ENCODE measurements around the gene CATSPER1. TPM values are rescaled to one million over a fixed set of nuclear protein-coding genes. Genes with fewer than 3 reads are reported as not detected.

The CATSPER1 gene
- total RNA-seq, 1 donor from 2014 or later = 3.4 TPM

DNA sequence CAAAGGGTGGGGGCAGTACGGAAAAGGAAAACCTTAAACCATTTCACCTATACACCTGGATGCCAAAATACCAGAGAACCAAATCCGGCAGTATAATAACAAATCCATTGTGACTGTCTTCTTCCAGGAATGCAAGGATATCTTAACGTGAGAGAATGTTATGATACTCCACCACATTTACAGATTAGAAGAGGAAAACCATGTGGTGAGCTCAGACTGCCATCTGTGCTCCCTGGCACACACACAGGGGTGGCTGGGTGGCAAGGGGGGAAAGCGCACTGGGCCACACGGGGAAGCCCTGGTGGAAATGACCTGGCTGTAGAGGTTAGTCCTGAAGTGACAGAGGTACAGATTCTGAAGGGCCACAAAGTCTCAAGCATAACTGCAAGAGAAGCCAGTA, 34.2 kb downstream of the CATSPER1 start:
- Histone ChIP-seq H3K36me3 (peaks cover 6% of the 10 kb centered on the region), H3K27ac (no peak overlapping the region), H3K9me3 (no peaks in the 10 kb centered on the region), H3K4me1 (no peaks in the 10 kb centered on the region), H3K27me3 (no peaks in the 10 kb centered on the region), H3K4me3 (no peak overlapping the region)
- no peak for ATAC-seq
- TF ChIP-seq, protein P1, sequence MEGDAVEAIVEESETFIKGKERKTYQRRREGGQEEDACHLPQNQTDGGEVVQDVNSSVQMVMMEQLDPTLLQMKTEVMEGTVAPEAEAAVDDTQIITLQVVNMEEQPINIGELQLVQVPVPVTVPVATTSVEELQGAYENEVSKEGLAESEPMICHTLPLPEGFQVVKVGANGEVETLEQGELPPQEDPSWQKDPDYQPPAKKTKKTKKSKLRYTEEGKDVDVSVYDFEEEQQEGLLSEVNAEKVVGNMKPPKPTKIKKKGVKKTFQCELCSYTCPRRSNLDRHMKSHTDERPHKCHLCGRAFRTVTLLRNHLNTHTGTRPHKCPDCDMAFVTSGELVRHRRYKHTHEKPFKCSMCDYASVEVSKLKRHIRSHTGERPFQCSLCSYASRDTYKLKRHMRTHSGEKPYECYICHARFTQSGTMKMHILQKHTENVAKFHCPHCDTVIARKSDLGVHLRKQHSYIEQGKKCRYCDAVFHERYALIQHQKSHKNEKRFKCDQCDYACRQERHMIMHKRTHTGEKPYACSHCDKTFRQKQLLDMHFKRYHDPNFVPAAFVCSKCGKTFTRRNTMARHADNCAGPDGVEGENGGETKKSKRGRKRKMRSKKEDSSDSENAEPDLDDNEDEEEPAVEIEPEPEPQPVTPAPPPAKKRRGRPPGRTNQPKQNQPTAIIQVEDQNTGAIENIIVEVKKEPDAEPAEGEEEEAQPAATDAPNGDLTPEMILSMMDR (IDR thresholded peaks at IDR 0.05) = no peak
- DNase-seq = no peak
- intact Hi-C loops (cut with DNase I) = no loop called here

DNA sequence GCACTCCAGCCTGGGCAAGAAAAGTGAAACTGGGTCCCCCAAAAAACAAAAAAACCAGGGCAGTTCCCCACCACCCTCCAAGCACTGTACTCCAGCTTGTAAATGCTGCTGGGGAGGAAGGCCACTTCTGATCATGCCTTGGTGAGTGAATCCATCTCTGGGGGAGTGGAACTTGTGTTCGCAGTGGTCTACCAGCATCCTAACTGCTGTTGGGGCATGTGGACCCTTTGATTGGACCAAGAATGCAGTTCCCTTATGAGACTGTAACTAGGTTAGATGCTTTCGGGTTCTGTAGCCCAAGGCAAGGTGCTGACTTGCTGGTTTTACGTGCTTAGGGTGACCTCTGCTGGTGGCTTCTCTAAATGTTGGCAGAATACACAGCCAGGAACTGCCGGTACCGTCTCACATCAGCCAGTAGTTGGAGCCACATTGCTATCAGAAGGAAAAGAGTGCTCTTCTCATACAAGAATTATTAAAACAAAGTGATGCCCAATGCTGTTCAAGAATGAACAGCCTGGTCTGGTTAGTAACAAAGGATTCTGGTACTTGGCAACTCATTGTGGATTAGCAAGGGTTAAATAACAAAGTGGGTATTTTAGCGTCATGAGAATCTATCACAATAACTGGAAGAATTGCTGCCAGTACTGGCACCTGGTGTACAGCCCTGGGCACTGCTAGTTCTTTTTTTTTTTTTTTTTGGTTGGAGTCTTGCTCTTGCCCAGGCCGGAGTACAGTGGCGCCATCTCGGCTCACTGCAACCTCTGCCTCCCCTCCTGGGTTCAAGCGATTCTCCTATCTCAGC, 37.3 kb downstream of the CATSPER1 start:
- ATAC-seq = peak; percentile 99
- Histone ChIP-seq H3K4me3 (no peak overlapping the region), H3K27ac (no peak overlapping the region), H3K9me3 (no peaks in the 10 kb centered on the region), H3K27me3 (no peaks in the 10 kb centered on the region), H3K4me1 (no peaks in the 10 kb centered on the region), H3K36me3 (no peaks in the 10 kb centered on the region)
- TF ChIP-seq, protein P1 (IDR thresholded peaks at IDR 0.05) = peak; percentile 94
- intact Hi-C loops (cut with DNase I) = loop anchor here (5.0 kb wide), 1 partner anchor 107 kb away; no protein-coding TSS in a partner anchor
- DNase-seq = no peak

DNA sequence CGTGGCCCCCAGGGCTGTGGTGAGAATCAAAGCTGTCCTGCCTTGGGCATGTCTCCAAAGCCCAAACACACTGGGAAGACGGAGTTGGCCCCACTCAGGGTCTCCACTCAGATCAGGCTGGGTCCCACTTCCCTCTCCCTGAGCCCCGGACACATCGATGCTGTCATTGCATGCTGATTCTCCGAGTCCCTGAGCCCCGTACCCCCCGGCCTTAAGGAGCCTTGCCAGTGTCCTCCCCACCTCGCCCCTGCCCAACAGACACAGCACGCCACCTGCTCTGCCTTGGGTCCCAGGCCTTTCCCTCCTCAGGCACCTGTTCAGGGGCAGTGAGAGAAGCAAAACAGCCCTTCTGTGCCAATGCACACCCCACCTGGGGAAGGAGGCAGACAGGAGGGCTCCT, 38.9 kb downstream of the CATSPER1 start:
- DNase-seq (no peak), ATAC-seq (no peak)
- H3K4me3 ChIP-seq = no peak overlapping the region
- H3K9me3 ChIP-seq = no peaks in the 10 kb centered on the region
- H3K27ac ChIP-seq = no peak overlapping the region
- no peaks in the 10 kb centered on the region for H3K4me1 ChIP-seq
- no peaks in the 10 kb centered on the region for H3K27me3 ChIP-seq
- intact Hi-C loops (cut with DNase I) = loop anchor here (5.0 kb wide), 1 partner anchor 105 kb away; no protein-coding TSS in a partner anchor
- H3K36me3 ChIP-seq = no peaks in the 10 kb centered on the region
- TF ChIP-seq, protein P1 (IDR thresholded peaks at IDR 0.05) = no peak

DNA sequence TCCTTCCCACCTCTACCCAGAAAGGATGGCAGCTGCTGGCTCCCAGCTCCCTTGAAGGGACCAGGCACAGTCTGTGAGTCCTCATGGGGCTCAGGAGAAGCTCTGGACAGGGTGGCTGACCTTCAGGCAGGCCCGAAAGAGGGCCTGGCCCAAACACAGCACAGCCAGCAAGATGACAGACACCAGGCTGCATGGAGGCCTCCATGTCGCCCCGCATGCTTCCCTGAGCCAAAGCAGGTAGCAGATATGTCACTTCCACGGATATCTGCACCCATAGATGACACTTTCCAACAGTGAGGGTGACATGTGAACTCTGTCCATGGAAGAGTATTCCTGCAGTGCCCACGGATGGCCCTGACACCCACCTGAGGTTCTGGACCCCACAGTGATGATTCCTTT, 42.7 kb downstream of the CATSPER1 start:
- no peaks in the 10 kb centered on the region for H3K4me1 ChIP-seq
- TF ChIP-seq, protein P1 (IDR thresholded peaks at IDR 0.05) = no peak
- no peak overlapping the region for H3K27ac ChIP-seq
- intact Hi-C loops (cut with DNase I) = no loop called here
- ATAC-seq = no peak
- H3K4me3 ChIP-seq = no peak overlapping the region
- no peak for DNase-seq
- H3K36me3 ChIP-seq = peaks cover 9% of the 10 kb centered on the region
- H3K9me3 ChIP-seq = no peaks in the 10 kb centered on the region
- no peaks in the 10 kb centered on the region for H3K27me3 ChIP-seq

DNA sequence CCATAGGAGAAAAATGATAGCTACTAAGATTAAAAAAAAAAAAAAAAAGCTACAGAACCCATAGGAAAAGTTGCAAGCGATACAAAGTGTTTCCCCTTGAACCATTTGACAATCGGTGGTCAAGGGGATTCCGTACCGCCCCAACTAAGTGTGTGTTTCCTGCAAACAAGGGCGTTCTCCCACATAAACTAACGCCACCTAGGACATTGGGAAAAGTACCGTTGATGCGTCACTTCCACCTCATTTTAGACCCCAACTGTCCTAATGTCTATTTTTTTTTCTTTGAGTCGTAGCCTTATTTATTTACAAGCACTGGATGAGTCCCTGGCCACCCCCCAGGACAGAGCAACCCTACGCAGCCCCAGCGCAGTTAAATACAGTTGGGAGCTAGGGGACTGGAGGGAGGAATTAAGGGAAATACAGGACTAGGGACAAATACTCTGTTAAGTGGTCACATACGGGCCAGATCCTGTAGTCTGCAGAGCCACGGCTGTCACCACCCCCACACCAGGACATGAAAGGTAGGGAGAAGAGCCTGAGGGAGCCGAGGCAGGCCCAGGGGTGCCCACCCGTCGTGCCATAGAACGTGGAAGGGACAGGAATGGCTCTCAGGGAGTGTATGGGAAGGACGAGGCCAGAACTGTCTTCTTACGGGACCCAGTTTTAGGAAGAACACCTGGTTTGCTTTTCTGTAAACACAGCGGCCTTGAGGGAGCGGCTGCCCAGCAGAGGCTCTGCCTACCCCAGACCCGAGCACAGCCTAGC, 43.3 kb downstream of the CATSPER1 start:
- no peak overlapping the region for H3K4me3 ChIP-seq
- H3K27ac ChIP-seq = no peak overlapping the region
- intact Hi-C loops (cut with DNase I) = no loop called here
- H3K9me3 ChIP-seq = no peaks in the 10 kb centered on the region
- ATAC-seq (no peak), DNase-seq (no peak)
- peaks cover 14% of the 10 kb centered on the region for H3K36me3 ChIP-seq
- no peaks in the 10 kb centered on the region for H3K27me3 ChIP-seq
- TF ChIP-seq, protein P1 (IDR thresholded peaks at IDR 0.05) = no peak
- H3K4me1 ChIP-seq = no peaks in the 10 kb centered on the region
